ENCODE data around the gene ANKRD45.
"Not testable (repeated sequence)": the region's sequence is repeated elsewhere in the genome, so short reads cannot be mapped to it uniquely, and the experiment has no call there.

Gene ANKRD45

DNA sequence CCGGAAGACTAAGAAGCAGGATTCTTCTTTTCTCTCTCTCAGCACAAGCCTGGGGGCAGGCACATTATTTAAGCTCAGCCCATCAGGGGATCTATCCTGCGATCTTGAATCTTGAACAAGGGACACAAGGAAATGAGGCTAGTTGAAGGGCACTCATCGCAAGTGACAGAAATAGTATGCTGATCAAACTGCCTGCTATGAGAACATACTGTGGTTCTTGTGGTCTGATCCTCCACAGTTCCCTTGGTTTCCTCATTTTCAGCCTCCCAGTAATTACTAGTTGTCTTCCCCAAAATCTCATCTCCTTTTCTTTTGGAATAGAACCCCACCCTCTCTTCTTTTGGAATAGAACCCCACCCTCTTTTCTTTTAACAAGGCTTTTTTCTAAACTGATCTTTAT, 6.5 kb downstream of the ANKRD45 start:
- H3K4me3 ChIP-seq (replicated peaks; ENCODE audit: low read depth, low read length): no peak overlapping the region
- DNase-seq (ENCODE audit: extremely low read depth, low read depth): no peak
- TF ChIP-seq, protein P1, sequence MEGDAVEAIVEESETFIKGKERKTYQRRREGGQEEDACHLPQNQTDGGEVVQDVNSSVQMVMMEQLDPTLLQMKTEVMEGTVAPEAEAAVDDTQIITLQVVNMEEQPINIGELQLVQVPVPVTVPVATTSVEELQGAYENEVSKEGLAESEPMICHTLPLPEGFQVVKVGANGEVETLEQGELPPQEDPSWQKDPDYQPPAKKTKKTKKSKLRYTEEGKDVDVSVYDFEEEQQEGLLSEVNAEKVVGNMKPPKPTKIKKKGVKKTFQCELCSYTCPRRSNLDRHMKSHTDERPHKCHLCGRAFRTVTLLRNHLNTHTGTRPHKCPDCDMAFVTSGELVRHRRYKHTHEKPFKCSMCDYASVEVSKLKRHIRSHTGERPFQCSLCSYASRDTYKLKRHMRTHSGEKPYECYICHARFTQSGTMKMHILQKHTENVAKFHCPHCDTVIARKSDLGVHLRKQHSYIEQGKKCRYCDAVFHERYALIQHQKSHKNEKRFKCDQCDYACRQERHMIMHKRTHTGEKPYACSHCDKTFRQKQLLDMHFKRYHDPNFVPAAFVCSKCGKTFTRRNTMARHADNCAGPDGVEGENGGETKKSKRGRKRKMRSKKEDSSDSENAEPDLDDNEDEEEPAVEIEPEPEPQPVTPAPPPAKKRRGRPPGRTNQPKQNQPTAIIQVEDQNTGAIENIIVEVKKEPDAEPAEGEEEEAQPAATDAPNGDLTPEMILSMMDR (IDR thresholded peaks at IDR 0.05; ENCODE audit: low read depth, low read length, missing control alignments): no peak

DNA sequence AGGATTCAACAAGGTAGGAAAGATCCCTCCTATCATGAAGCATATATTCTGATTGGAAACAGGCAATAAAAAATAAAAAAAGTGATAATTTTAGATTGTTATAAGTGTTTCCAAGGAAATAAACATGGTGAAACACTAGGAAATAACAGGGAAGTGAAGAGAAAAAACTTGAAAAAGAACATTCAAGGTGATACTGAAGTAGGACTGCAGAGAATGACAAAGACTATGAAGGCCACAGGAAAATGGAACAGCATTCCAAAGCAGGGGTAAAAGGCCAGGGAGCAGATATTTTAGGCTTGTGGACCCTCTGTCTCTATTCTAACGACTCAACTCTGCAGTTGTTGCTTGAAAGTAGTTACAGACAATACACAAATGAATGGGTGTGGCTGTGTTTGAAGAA, 7.9 kb downstream of the ANKRD45 start:
- TF ChIP-seq, protein P1 (IDR thresholded peaks at IDR 0.05; ENCODE audit: low read depth, low read length, missing control alignments): no peak
- no peak overlapping the region for H3K4me3 ChIP-seq (replicated peaks; ENCODE audit: low read depth, low read length)
- DNase-seq (ENCODE audit: extremely low read depth, low read depth): no peak

DNA sequence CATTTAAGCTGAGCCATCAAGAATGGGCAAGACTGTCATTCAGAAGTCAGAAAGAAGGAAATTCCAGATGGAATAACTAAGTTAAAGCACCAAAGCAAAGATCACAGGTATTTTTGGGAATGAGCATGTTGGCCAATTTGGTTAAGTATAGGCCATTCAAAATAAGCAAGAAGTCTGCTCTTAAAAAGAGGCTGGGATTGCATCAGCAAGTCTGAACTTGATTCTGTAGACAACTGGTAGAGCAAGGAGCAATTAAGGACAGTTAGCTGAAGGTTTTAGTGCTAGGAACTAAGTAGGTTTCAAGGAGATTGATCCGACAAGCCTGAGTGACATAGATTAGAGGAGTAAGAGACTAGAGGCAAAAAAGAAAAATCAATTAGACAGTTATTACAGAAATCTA, 8.4 kb downstream of the ANKRD45 start:
- TF ChIP-seq, protein P1 (IDR thresholded peaks at IDR 0.05; ENCODE audit: low read depth, low read length, missing control alignments): no peak
- no peak for DNase-seq (ENCODE audit: extremely low read depth, low read depth)
- H3K4me3 ChIP-seq (replicated peaks; ENCODE audit: low read depth, low read length): no peak overlapping the region

DNA sequence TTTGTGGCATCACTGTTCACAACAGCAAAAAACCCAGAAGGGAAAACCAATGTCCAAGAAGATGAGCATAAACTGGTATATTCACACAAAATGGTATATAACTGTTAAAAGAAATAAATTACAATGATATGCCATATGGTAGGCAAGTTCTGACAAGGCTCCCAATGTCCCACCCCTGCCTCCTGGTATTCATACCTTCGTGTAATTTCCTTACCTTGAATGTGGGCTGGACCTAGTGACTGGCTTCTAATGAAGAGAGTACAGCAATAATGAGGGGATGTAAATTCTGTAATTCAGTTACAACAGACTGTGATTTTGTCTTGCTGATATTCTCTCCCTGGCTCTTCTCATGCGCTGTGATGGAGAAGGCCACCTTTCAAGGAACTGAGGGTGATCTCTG, 9.3 kb downstream of the ANKRD45 start:
- TF ChIP-seq, protein P1 (IDR thresholded peaks at IDR 0.05; ENCODE audit: low read depth, low read length, missing control alignments): no peak
- no peak overlapping the region for H3K4me3 ChIP-seq (replicated peaks; ENCODE audit: low read depth, low read length)
- DNase-seq (ENCODE audit: extremely low read depth, low read depth): no peak

DNA sequence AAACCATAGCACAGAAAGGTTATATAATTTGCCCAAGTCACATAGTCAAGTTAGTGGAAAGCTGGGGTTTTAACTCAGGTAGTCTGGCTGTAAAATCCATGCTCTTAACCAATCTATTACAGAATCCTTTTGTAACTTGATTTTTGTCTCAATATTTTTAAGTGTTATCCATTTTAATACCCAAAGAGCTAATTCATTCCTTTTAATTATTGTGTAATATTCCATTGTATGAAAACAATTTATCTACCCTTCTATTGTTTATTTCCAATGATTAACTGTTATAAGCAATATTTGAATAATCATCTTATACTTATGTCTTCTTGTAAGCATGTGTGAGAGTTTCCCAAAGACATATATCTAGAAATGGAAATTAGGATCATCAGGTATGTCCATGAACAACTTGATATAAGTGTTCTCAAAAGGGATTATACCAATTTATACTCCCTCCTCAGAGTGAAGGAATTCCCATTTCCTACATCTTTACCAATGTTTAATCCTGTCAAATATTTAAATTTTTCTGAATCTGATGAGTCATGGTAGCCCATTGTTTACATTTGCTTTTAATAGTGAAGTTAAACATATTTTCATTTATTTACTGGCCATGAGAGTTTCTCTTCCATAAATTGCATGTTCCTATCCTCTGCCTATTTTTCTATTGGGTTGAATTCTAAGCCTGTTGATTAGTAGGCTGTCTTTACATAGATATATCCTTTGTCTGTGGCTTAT, 20.6 kb downstream of the ANKRD45 start:
- no peak overlapping the region for H3K4me3 ChIP-seq (replicated peaks; ENCODE audit: low read depth, low read length)
- TF ChIP-seq, protein P1 (IDR thresholded peaks at IDR 0.05; ENCODE audit: low read depth, low read length, missing control alignments): no peak
- no peak for DNase-seq (ENCODE audit: extremely low read depth, low read depth)

DNA sequence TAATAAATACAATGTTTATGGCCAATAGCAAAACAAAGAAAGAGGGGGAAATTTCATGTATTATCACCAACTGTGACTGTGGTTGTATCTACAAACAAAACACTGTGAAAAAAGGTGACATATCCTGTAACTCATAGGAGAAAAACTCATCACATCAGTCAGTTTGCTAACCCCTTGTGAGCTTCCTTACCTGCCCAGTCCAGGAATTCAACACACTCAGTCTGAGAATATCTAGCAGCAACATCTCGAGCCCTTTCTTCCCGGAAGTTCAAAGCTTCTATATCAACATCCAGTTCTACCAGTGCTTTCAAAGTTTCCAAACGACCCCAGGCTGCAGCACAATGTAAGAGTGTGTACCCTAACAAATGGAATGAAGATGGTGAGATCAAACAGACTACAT, 23.0 kb downstream of the ANKRD45 start:
- H3K4me3 ChIP-seq (replicated peaks; ENCODE audit: low read depth, low read length): no peak overlapping the region
- no peak for DNase-seq (ENCODE audit: extremely low read depth, low read depth)
- TF ChIP-seq, protein P1 (IDR thresholded peaks at IDR 0.05; ENCODE audit: low read depth, low read length, missing control alignments): no peak

DNA sequence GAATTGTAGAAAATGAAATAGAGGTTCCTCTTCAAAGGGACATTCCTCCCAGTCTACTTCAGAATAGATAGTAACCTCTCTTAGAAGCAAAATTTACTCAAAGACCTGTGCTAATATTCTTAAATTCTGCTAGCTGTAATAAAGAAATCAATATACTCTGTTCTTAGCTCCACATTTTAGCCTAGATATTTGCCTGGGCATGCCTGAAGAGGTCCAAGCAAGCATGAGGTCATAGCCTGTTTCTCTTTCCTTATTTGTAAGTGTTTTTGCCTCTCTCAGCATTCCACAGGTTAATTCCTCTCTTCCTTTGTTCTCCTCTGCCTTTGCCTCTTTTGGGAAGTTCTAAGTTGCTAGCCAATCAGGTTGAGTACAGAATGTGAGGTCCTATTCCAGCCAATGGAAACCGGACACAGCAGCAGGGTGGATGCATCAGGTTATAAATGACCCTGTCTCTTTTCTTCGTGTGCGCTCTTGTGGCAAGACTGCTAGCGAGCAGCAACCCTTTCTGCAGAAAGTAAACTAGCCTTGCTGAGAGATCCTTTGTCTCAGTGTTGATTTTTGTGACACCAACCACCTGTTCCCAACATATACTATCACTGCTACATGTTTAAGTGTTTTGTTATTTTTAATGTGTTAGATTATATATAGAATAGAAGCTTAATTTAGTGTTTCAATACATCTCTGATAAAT, 27.1 kb downstream of the ANKRD45 start:
- not testable (repeated sequence) for H3K4me3 ChIP-seq (replicated peaks; ENCODE audit: low read depth, low read length); DNase-seq (ENCODE audit: extremely low read depth, low read depth)
